Measurements from ENCODE around the gene AADAC.
"Not testable (repeated sequence)": the region's sequence is repeated elsewhere in the genome, so short reads cannot be mapped to it uniquely, and the experiment has no call there.

AADAC gene

DNA sequence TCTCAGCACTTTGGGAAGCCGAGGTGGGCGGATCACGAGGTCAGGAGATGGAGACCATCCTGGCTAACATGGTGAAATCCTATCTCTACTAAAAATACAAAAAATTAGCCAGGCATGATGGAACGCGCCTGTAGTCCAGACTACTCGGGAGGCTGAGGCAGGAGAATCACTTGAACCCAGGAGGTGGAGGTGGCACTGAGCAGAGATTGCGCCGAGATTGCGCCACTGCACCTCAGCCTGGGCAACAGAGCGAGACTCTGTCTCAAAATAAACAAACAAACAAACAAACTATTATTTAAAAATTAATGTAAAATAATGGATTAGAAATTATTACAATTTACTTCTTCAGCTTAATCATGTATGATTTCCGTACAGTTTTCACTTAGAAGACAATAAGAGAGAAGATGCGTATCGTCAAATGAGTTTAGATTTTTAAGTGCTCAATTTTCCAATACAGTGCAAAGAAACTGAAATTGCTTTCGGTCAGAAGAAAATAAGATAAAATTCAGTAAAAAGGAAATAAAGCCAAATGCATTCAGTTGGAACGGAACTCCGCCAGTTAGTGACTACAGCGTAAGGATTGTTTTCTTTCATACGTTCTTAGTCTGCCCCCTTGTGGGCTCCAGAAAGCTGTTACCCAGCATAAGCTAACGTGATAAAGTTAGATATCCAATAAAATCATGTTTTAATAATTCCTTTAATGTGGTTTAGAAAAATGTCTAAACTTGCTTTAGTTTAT is 24.8 kb downstream of the AADAC start:
- H3K9me3 ChIP-seq (ENCODE audit: control insufficient read depth, low read length), result no peaks in the 10 kb centered on the region
- no peaks in the 10 kb centered on the region for H3K4me1 ChIP-seq (ENCODE audit: control insufficient read depth, insufficient read depth, low read length)
- H3K4me3 ChIP-seq (ENCODE audit: low read length), result no peak overlapping the region
- no peak overlapping the region for H3K9ac ChIP-seq (ENCODE audit: low read length)
- no peaks in the 10 kb centered on the region for H3K27me3 ChIP-seq (ENCODE audit: control insufficient read depth, insufficient read depth, low read length)
- H3K36me3 ChIP-seq (ENCODE audit: control insufficient read depth, insufficient read depth, low read length), result no peaks in the 10 kb centered on the region

DNA sequence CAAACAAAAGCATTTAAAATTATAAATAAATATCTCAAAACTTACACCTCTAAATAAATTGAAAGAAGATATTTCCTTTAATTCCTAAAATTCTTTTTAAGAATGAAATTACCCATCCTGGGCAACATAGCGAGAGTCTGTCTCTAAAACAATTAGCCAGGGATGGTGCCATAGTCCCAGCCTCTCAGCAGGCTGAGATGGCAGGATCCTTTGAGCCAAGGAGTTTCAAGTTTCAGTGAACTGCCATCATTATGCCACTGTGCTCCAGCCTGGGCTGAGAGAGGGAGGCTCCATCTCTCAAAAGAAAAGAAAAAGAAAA is 25.4 kb downstream of the AADAC start:
- no peaks in the 10 kb centered on the region for H3K9me3 ChIP-seq (ENCODE audit: control insufficient read depth, low read length)
- H3K4me1 ChIP-seq (ENCODE audit: control insufficient read depth, insufficient read depth, low read length), result no peaks in the 10 kb centered on the region
- H3K9ac ChIP-seq (ENCODE audit: low read length), result no peak overlapping the region
- no peaks in the 10 kb centered on the region for H3K27me3 ChIP-seq (ENCODE audit: control insufficient read depth, insufficient read depth, low read length)
- no peak overlapping the region for H3K4me3 ChIP-seq (ENCODE audit: low read length)
- H3K36me3 ChIP-seq (ENCODE audit: control insufficient read depth, insufficient read depth, low read length), result no peaks in the 10 kb centered on the region

DNA sequence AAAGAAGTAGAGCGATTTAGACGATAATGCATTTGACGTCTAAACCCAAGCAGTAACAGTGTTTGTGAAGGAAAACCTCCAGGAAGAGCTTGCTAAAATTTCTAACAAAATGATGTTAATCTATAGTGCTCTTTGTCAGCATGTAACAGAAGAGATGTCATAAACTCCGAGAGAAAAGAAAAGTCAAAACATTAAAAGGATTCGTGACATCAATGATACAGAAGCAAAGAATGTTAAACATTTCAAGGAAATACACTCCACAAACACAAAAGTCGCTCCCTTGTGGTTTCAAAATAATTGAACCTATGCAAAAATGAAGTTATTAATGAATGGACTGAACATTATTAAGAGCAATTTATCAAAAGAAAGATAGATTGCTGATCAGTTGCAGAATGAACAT is 27.9 kb downstream of the AADAC start:
- H3K4me1 ChIP-seq (ENCODE audit: control insufficient read depth, insufficient read depth, low read length), result no peaks in the 10 kb centered on the region
- H3K36me3 ChIP-seq (ENCODE audit: control insufficient read depth, insufficient read depth, low read length), result no peaks in the 10 kb centered on the region
- H3K9me3 ChIP-seq (ENCODE audit: control insufficient read depth, low read length), result no peaks in the 10 kb centered on the region
- no peak overlapping the region for H3K9ac ChIP-seq (ENCODE audit: low read length)
- no peak overlapping the region for H3K4me3 ChIP-seq (ENCODE audit: low read length)
- no peaks in the 10 kb centered on the region for H3K27me3 ChIP-seq (ENCODE audit: control insufficient read depth, insufficient read depth, low read length)

DNA sequence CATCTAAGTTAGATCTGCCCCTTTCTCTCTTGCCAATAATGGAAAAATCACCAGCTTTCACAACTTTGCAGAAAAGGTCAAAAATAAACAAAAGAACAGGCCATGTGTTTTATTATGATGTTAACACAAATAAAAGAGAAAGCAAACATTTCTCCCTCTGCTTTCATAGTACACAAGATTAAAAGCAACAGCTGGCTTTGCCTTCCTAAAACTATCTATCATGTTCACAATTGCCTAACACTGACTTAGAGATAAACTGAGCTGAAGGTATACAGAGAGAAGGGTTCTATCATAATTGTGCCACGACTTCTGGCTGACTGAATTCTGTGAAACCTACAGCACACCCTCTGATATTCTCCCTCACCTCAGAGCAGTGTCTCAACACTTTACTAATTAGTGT is 29.4 kb downstream of the AADAC start:
- Histone ChIP-seq H3K27me3 (ENCODE audit: control insufficient read depth, insufficient read depth, low read length) (no peaks in the 10 kb centered on the region), H3K36me3 (ENCODE audit: control insufficient read depth, insufficient read depth, low read length) (no peaks in the 10 kb centered on the region), H3K4me3 (ENCODE audit: low read length) (no peak overlapping the region), H3K4me1 (ENCODE audit: control insufficient read depth, insufficient read depth, low read length) (no peaks in the 10 kb centered on the region), H3K9ac (ENCODE audit: low read length) (no peak overlapping the region), H3K9me3 (ENCODE audit: control insufficient read depth, low read length) (no peaks in the 10 kb centered on the region)

DNA sequence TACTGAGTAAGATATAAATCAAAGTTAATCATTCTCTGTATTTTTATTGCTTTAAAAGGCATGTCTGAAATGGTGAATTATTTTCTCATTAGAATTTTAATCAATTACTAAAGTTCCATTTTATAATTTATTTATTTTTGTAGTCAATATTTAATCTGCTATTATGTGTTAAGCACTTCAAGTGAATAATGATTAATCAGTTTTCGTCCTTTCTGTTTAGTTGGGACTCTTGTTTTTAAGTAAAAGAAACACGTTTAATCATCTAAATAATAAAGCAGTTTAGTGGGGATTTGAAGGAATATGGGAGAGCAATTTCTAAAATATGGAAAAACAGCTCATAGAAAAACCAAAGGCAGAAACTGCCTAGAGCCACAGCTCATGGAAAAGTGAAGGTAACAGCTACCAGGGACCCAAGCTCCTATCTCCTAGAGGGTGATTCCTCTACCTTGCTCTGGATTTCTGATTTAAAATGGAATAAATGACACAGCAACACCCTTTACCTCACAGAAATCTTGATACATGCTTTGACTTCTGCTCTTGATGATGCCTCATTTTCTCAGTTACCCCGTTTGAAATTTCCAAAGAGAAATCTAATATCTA is 31.5 kb downstream of the AADAC start:
- H3K27me3 ChIP-seq (ENCODE audit: control insufficient read depth, insufficient read depth, low read length), result no peaks in the 10 kb centered on the region
- H3K4me3 ChIP-seq (ENCODE audit: low read length), result no peak overlapping the region
- no peak overlapping the region for H3K9ac ChIP-seq (ENCODE audit: low read length)
- no peaks in the 10 kb centered on the region for H3K36me3 ChIP-seq (ENCODE audit: control insufficient read depth, insufficient read depth, low read length)
- H3K4me1 ChIP-seq (ENCODE audit: control insufficient read depth, insufficient read depth, low read length), result no peaks in the 10 kb centered on the region
- no peaks in the 10 kb centered on the region for H3K9me3 ChIP-seq (ENCODE audit: control insufficient read depth, low read length)

DNA sequence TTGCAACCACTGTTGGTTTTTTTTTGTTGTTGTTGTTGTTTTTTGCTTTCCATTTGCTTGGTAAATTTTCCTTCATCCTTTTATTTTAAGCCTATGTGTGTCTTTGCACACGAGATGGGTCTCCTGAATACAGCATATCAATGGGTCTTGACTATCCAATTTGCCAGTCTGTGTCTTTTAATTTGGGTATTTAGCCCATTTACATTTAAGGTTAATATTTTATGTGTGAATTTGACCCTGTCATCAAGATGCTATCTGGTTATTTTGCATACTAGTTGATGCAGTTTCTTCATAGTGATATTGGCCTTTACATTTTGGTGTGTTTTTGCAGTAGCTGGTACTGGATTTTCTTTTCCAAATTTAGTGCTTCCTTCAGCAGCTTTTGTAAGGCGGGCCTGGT is 36.1 kb downstream of the AADAC start:
- H3K9me3 ChIP-seq (ENCODE audit: control insufficient read depth, low read length); H3K4me3 ChIP-seq (ENCODE audit: low read length); H3K9ac ChIP-seq (ENCODE audit: low read length); H3K36me3 ChIP-seq (ENCODE audit: control insufficient read depth, insufficient read depth, low read length); H3K27me3 ChIP-seq (ENCODE audit: control insufficient read depth, insufficient read depth, low read length); H3K4me1 ChIP-seq (ENCODE audit: control insufficient read depth, insufficient read depth, low read length): not testable (repeated sequence)

DNA sequence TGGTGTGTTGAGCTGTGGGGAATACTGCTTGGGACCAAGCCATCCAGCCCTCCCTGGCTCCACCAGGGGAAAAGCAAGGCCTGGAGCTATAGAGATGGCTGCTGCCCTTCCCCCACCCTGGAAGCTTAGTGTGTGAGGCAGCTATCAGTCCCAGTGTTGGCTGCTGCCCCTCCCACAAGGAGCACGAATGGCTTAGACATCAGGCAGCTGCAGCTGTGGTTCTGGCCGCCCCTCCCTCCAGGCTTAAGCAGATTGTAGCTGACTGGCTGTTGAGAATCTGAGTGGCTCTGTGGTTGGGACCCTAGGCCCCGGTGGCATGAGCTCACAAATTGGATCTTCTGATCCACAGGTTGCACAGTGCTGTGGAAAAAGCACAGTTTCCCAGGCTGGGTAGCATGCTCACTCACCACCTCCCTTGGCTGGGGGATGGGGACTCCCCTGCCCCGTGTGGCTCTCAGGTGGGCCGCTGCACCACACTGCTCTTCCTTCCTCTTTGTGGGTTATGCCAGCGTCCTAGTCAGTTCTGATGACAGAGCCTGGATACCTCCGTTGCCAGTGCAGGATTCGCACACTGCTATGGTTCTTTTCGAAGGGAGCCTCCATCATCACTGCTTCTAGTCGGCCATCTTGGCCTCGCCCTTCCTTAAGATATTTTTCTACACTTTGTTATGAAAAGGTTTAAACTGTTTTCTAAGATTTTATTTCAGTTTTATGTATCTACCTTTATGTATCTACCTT is 38.3 kb downstream of the AADAC start:
- Histone ChIP-seq H3K9ac (ENCODE audit: low read length) (no peak overlapping the region), H3K4me1 (ENCODE audit: control insufficient read depth, insufficient read depth, low read length) (no peaks in the 10 kb centered on the region), H3K9me3 (ENCODE audit: control insufficient read depth, low read length) (no peaks in the 10 kb centered on the region), H3K36me3 (ENCODE audit: control insufficient read depth, insufficient read depth, low read length) (no peaks in the 10 kb centered on the region), H3K4me3 (ENCODE audit: low read length) (no peak overlapping the region), H3K27me3 (ENCODE audit: control insufficient read depth, insufficient read depth, low read length) (no peaks in the 10 kb centered on the region)

DNA sequence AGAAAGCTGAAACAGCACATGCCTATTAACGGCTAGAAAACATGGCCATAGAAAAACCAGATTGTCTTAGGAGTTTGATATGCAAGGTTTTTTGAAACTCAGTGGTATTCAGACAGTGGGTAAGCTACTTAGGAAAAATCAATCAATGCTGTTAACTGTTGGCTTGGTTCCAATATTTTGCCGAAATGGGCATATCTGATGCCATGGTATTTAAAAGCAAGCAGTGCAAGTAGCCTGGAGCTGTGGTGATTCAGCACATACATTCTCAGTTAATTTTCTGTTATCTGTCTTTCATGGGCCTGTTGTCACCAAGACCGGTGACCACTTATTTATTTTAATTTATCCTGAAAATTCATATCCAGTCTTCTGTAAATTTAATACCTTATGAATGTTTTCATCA is 42.2 kb downstream of the AADAC start:
- Histone ChIP-seq H3K36me3 (ENCODE audit: control insufficient read depth, insufficient read depth, low read length) (no peaks in the 10 kb centered on the region), H3K9ac (ENCODE audit: low read length) (no peak overlapping the region), H3K4me3 (ENCODE audit: low read length) (no peak overlapping the region), H3K4me1 (ENCODE audit: control insufficient read depth, insufficient read depth, low read length) (no peaks in the 10 kb centered on the region), H3K9me3 (ENCODE audit: control insufficient read depth, low read length) (no peaks in the 10 kb centered on the region), H3K27me3 (ENCODE audit: control insufficient read depth, insufficient read depth, low read length) (no peaks in the 10 kb centered on the region)

DNA sequence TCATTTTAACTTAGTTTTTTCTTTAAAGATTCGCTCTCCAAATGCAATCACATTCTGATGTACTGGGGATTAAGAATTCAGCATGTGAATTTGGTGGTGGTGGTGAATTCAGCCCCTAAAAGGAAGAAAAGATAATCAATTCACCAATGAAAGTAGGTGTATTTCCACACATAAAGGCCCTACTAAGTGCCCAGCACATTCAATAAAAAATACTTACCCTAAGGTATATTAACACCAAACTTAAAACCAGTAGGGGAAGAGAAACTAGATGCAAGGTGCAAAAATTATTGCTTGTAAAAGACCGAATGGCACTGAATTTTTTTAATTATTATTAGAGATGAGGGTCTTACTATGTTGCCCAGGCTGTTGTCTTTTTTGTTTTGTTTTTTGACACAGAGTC is 42.7 kb downstream of the AADAC start:
- Histone ChIP-seq H3K4me1 (ENCODE audit: control insufficient read depth, insufficient read depth, low read length) (no peaks in the 10 kb centered on the region), H3K36me3 (ENCODE audit: control insufficient read depth, insufficient read depth, low read length) (no peaks in the 10 kb centered on the region), H3K27me3 (ENCODE audit: control insufficient read depth, insufficient read depth, low read length) (no peaks in the 10 kb centered on the region)

DNA sequence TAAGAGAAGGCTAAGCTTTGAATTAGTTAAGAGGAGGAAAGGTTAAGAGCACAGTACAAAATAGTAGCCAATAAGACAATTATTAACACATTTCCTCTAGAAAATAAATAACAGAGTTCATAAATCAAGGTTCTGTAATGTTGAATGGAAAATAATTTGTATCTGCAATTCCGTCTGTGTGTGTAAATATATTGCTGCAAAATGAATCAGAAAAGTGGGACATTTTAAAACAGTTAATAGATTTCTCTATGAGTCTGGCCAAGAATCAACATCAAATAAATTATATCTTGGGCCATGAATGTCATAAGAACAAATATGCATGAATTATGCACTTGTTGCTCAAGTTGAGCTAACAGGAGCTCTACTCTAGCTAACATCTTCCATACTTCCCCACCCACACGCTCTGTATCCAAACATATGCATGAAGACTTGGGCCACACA is 45.3 kb downstream of the AADAC start:
- no peaks in the 10 kb centered on the region for H3K9me3 ChIP-seq (ENCODE audit: control insufficient read depth, low read length)
- no peaks in the 10 kb centered on the region for H3K4me1 ChIP-seq (ENCODE audit: control insufficient read depth, insufficient read depth, low read length)
- H3K36me3 ChIP-seq (ENCODE audit: control insufficient read depth, insufficient read depth, low read length), result no peaks in the 10 kb centered on the region
- no peak overlapping the region for H3K4me3 ChIP-seq (ENCODE audit: low read length)
- H3K9ac ChIP-seq (ENCODE audit: low read length), result no peak overlapping the region
- no peaks in the 10 kb centered on the region for H3K27me3 ChIP-seq (ENCODE audit: control insufficient read depth, insufficient read depth, low read length)

More for the DNA sequence above, 42.7 kb downstream of the AADAC start:
- H3K9me3 ChIP-seq (ENCODE audit: control insufficient read depth, low read length), result no peaks in the 10 kb centered on the region
- H3K4me3 ChIP-seq (ENCODE audit: low read length), result no peak overlapping the region
- no peak overlapping the region for H3K9ac ChIP-seq (ENCODE audit: low read length)

DNA sequence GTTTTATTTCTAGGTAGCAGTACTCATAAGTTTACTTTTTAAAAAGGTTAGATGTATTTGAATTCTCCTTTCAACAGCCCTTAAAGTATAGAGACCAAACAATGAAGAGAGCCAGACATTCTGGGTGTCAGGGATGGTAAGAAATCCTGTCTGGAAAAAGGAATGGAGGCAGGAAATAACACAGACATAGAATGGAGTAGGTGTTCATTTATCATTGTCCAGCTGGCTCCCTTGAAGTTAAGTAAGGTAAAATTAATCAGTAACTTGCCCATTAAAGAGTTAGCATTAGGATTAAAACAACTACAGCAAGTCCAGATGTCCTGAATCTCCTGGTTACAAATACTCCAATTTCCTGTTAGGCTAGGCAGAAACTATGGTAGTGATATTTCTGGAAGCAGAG is 46.0 kb downstream of the AADAC start:
- no peak overlapping the region for H3K9ac ChIP-seq (ENCODE audit: low read length)
- H3K27me3 ChIP-seq (ENCODE audit: control insufficient read depth, insufficient read depth, low read length), result no peaks in the 10 kb centered on the region
- no peak overlapping the region for H3K4me3 ChIP-seq (ENCODE audit: low read length)
- H3K4me1 ChIP-seq (ENCODE audit: control insufficient read depth, insufficient read depth, low read length), result no peaks in the 10 kb centered on the region
- H3K36me3 ChIP-seq (ENCODE audit: control insufficient read depth, insufficient read depth, low read length), result no peaks in the 10 kb centered on the region
- H3K9me3 ChIP-seq (ENCODE audit: control insufficient read depth, low read length), result no peaks in the 10 kb centered on the region

DNA sequence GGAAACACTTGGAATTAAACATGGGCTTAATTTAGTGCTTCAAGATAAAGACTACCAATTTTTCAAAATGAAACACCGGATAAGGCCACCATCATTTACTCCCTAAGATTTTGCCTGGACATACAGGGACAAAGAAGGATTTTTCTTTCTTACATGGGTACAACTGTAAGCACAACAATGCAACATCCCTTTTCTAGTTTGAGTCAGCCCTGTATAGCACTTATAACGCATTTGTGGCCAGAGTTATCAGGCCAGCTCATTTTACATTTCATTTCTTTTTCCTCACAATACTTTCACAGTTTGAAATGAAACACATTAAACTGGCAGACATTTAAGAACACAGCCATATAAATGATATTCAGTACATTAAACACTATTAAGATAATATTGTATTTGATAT is 49.7 kb downstream of the AADAC start:
- no peak overlapping the region for H3K4me3 ChIP-seq (ENCODE audit: low read length)
- no peaks in the 10 kb centered on the region for H3K27me3 ChIP-seq (ENCODE audit: control insufficient read depth, insufficient read depth, low read length)
- no peaks in the 10 kb centered on the region for H3K4me1 ChIP-seq (ENCODE audit: control insufficient read depth, insufficient read depth, low read length)
- H3K9ac ChIP-seq (ENCODE audit: low read length), result no peak overlapping the region
- no peaks in the 10 kb centered on the region for H3K9me3 ChIP-seq (ENCODE audit: control insufficient read depth, low read length)
- no peaks in the 10 kb centered on the region for H3K36me3 ChIP-seq (ENCODE audit: control insufficient read depth, insufficient read depth, low read length)
